CD4-positive, alpha-beta T cell treated with Interleukin-12 subunit alpha and Interleukin-12 subunit beta, for 1 hour (primary cell): Measurements from ENCODE around the gene TP53TG3.
"Not testable (repeated sequence)": the region's sequence is repeated elsewhere in the genome, so short reads cannot be mapped to it uniquely, and the experiment has no call there.

ENCODE experiments used
- DNase-seq: peaks from one replicate; pipeline ENCODE4 v3.0.0-alpha.2; 2020

The TP53TG3 gene, protein sequence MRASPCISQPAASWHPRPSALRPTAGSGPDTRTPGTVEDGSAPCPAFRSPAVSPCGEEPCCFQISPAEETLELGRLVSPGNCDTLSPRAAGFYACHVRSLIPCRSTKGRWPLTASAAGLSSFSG

DNA sequence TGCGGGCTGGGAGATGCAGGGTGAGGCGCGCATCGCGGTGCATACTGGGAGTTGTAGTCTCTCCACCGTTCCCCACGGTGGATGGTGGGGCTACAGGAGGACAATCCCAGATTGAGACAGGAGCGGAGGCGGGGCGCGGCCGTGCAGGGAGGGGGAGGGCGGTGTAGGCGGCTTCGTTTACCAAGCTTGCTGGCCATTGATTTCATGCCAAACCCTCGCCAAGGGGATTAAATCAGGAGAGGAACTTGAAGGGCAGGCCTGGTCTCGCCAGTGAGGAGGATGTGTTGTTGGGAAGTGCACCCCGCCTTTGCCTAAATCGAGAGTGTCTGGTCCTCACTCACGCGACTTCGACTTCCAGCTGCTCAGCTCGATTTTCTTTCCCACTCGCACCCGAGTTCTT is at the start of gene TP53TG3:
TP53TG3 (minus strand) TSS at position 101 of the 400 bp plus-strand sequence; CDS start at position 33, 68 bp downstream.
- DNase-seq = not testable (repeated sequence)

DNA sequence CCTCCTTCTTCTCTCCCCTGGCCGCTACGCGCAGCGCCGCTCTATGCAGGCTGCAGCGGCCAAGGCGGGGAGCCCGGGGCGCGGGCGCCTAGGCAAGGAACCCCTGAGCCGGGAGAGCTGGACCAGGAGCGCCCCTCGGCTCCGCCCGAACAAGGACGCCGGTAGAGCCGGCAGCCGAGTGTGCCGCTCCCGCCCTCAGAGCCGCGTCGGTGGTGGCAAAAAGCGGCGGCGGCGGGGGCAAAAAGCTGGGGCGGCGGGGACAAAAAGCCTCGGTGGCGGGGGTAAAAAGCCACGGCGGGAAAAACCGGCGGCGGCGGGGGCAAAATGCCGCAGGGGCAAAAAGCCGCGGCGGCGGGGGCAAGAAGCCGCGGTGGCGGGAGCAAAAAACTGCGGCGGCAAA is 25.1 kb downstream of the TP53TG3 start:
- not testable (repeated sequence) for DNase-seq

DNA sequence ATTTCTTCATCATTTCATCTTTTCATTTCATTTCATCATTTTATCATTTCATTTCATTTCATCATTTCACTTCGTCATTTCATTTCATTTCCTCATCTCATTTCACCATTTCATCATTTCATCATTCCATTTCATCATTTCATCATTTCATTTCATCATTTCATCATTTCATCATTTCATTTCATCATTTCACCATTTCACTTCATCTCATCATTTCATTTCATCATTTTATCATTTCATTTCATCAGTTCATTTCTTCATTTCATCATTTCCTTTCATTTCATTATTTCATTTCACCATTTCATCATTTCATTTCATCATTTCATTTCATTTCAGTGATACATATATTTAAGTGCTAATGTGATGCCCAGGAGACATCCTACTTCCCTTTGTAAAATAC is 28.4 kb downstream of the TP53TG3 start:
- DNase-seq = not testable (repeated sequence)

DNA sequence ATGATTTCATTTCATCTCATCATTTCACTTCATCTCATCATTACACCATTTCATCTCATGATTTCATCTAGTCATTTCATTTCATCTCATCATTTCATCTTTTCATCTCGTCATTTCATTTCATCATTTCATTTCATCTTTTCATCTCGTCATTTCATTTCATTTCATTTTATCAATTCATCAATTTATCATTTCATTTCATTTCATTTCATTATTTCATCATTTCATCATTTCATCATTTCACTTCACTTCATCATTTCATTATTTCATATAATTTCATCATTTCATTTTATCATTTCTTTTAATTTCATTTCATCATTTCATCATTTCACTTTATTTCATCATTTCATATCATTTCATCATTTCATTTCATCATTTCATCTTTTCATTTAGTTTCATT is 29.2 kb downstream of the TP53TG3 start:
- DNase-seq = not testable (repeated sequence)

DNA sequence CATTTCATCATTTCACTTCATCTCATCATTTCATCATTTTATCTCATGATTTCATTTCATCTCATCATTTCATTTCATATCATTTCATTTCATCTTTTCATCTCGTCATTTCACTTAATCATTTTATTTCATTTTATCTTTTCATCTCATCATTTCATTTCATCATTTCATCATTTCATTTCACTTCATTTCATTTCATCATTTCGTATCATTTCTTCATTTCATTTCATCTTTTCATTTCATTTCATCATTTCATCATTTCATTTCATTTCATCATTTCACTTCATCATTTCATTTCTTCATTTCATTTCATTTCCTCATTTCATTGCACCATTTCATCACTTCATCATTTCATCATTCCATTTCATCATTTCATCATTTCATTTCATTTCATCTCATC is 29.8 kb downstream of the TP53TG3 start:
- DNase-seq = not testable (repeated sequence)

DNA sequence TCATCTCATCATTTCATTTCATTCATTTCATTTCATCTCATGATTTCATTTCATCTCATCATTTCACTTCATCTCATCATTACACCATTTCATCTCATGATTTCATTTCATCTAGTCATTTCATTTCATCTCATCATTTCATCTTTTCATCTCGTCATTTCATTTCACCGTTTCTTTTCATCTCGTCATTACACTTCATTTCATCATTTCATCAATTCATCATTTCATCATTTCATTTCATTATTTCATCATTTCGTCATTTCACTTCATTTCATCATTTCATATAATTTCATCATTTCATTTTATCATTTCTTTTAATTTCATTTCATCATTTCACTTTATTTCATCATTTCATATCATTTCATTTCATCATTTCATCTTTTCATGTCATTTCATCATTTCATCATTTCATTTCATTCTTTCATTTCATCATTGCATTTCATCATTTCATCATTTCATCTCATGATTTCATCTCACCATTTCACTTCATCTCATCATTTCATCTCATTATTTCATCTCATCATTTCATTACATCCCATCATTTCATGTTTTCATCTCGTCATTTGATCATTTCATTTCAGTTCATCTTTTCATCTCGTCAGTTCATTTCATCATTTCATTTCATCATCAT is 30.6 kb downstream of the TP53TG3 start:
- DNase-seq = not testable (repeated sequence)

DNA sequence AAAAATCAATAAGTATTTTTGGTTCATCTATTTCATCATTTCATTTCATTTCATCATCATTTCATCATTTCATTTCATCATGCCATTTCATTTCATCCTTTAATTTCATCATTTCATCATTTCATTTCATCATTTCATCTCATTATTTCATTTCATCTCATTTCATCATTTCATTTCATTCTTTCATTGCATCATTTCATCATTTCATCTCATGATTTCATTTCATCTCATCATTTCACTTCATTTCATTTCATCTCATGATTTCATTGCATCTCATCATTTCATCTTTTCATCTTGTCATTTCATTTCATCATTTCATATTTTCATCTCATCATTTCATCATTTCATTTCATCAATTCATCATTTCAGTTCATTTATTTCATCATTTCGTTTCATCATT is 31.2 kb downstream of the TP53TG3 start:
- DNase-seq = not testable (repeated sequence)

DNA sequence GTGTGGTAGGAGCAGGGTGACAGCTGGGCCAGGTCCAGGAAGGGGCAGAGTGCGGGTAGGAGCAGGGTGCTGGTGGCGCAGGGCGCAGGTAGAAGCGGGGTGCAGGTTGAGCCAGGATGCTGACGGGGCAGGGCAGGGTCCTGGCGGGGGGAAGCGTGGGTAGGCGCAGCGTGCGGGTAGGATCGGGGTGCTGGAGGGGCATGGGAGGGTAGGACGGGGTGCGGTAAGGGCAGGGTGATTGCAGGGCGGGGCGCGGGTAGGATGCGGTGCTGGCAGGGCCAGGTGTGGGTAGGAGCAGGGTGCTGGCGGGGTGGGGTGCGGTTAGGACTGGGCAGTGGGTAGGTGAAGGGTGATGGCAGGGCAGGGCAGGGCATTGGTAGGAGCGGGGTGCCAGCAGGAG is 38.4 kb downstream of the TP53TG3 start:
- DNase-seq = not testable (repeated sequence)

DNA sequence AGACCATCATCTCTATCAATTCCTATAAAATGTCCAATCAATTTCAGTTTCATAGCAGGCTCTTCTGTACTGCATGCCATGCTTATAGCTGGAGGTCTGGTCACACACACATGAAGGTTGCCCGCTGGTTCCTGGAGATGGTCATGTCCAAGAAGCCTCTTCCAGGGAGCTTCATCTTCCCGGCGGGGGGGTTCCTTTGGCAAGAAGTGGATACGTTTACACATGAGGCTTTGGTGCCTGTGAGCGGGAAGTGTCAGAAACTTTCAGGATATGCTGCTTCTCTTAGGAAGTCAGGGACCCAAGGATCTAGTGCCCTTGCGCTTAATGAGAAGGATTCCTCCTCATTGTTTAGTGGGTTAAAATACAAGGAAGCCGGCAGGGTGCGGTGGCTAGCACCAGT is 43.9 kb downstream of the TP53TG3 start:
- DNase-seq = not testable (repeated sequence)
